ENCODE results near the gene MARVELD3.
"Not testable (repeated sequence)": the region's sequence is repeated elsewhere in the genome, so short reads cannot be mapped to it uniquely, and the experiment has no call there.

Gene MARVELD3

DNA sequence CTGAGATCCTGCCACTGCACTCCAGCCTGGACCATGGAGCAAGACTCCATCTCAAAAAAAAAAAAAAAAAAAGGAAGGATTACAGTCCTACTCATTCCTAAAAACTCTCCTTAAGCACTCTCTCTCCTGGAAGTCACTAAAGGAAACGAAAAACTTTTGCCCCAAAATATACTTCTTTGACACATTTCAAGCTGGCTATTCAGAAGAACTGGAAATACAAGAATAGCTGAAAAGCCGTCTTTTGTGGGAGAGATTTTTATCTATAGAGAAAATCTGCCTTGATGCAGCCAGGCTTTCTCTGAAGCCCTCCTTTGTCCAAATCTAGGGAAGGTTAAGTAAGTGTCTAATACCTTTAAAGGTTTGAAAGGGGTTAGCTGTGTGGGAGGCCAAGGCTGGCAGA lies 16.9 kb upstream of the MARVELD3 start:
- peaks cover 8% of the 10 kb centered on the region for H3K27me3 Mint-ChIP-seq
- no peak overlapping the region for H3K27ac Mint-ChIP-seq
- no peaks in the 10 kb centered on the region for H3K9me3 Mint-ChIP-seq (ENCODE audit: low read depth)
- H3K4me3 Mint-ChIP-seq, result no peak overlapping the region
- H3K36me3 Mint-ChIP-seq, result no peaks in the 10 kb centered on the region
- peaks cover 4% of the 10 kb centered on the region for H3K4me1 Mint-ChIP-seq (ENCODE audit: low read depth)

DNA sequence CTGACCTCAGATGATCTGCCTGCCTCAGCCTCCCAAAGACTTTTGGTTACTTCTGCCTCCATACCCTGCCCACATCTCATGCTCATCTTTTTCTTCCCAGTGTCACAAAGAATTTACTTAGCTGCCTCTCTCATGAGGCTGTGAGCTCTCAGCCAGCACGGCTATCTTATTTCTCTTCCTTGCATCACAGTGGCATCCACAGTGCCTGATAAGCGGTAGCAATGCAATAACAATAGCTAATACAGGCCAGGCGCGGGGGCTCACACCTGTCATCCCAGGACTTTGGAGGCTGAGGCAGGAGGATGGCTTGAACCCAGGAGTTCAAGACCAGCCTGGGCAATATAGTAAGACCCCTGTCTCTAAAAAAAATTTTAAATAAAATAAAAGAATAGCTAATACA lies 15.5 kb upstream of the MARVELD3 start:
- H3K4me1 Mint-ChIP-seq (ENCODE audit: low read depth), result peaks cover 4% of the 10 kb centered on the region
- H3K4me3 Mint-ChIP-seq, result no peak overlapping the region
- H3K27ac Mint-ChIP-seq, result no peak overlapping the region
- H3K9me3 Mint-ChIP-seq (ENCODE audit: low read depth), result no peaks in the 10 kb centered on the region
- H3K36me3 Mint-ChIP-seq, result no peaks in the 10 kb centered on the region
- H3K27me3 Mint-ChIP-seq, result peaks cover 14% of the 10 kb centered on the region

GRCh38 chr16:71610936-71611871 lies 14.8 kb upstream of the MARVELD3 start:
- Mint-ChIP-seq H3K27me3 (peaks cover 15% of the 10 kb centered on the region), H3K4me1 (ENCODE audit: low read depth) (peaks cover 4% of the 10 kb centered on the region), H3K27ac (no peak overlapping the region), H3K4me3 (no peak overlapping the region), H3K36me3 (no peaks in the 10 kb centered on the region), H3K9me3 (ENCODE audit: low read depth) (no peaks in the 10 kb centered on the region)

GRCh38 chr16:71614956-71615355 lies 11.0 kb upstream of the MARVELD3 start:
- H3K27me3 Mint-ChIP-seq, result peaks cover 19% of the 10 kb centered on the region
- not testable (repeated sequence) for H3K9me3 Mint-ChIP-seq (ENCODE audit: low read depth); H3K4me3 Mint-ChIP-seq; H3K36me3 Mint-ChIP-seq; H3K4me1 Mint-ChIP-seq (ENCODE audit: low read depth); H3K27ac Mint-ChIP-seq

GRCh38 chr16:71618429-71618828 lies 7.6 kb upstream of the MARVELD3 start:
- Mint-ChIP-seq H3K9me3 (ENCODE audit: low read depth) (no peaks in the 10 kb centered on the region), H3K36me3 (no peaks in the 10 kb centered on the region), H3K27ac (no peak overlapping the region), H3K4me3 (no peak overlapping the region), H3K4me1 (ENCODE audit: low read depth) (peaks cover 7% of the 10 kb centered on the region), H3K27me3 (peaks cover 15% of the 10 kb centered on the region)

DNA sequence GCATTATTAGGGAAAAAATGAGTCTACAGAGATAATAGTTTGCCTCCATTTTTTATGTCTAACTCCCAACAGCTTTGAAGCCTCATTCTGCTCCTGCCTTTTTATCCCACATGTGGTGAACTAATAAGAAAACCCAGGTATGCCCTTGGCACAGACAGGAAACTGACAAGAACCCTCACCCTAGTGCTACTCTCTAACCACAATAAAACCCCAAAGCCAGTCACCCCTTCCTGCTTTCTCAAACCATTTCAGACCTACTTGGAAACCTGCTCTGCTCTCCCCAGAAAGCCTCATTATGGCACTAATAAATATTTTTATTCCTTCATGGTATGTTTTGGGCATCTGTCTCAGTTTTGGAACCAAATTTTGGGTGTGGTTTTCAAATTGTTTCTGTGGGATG lies 3.9 kb upstream of the MARVELD3 start:
- H3K36me3 Mint-ChIP-seq, result no peaks in the 10 kb centered on the region
- peaks cover 8% of the 10 kb centered on the region for H3K27me3 Mint-ChIP-seq
- H3K27ac Mint-ChIP-seq, result no peak overlapping the region
- H3K9me3 Mint-ChIP-seq (ENCODE audit: low read depth), result no peaks in the 10 kb centered on the region
- H3K4me3 Mint-ChIP-seq, result no peak overlapping the region
- H3K4me1 Mint-ChIP-seq (ENCODE audit: low read depth), result peaks cover 7% of the 10 kb centered on the region

- H3K36me3 Mint-ChIP-seq, result no peaks in the 10 kb centered on the region
- H3K9me3 Mint-ChIP-seq (ENCODE audit: low read depth), result no peaks in the 10 kb centered on the region
- peaks cover 8% of the 10 kb centered on the region for H3K27me3 Mint-ChIP-seq
- H3K4me1 Mint-ChIP-seq (ENCODE audit: low read depth), result peaks cover 7% of the 10 kb centered on the region
- H3K27ac Mint-ChIP-seq, result no peak overlapping the region
- H3K4me3 Mint-ChIP-seq, result no peak overlapping the region
These were observed 2.4 kb upstream of the MARVELD3 start for GRCh38 chr16:71623597-71623996.

DNA sequence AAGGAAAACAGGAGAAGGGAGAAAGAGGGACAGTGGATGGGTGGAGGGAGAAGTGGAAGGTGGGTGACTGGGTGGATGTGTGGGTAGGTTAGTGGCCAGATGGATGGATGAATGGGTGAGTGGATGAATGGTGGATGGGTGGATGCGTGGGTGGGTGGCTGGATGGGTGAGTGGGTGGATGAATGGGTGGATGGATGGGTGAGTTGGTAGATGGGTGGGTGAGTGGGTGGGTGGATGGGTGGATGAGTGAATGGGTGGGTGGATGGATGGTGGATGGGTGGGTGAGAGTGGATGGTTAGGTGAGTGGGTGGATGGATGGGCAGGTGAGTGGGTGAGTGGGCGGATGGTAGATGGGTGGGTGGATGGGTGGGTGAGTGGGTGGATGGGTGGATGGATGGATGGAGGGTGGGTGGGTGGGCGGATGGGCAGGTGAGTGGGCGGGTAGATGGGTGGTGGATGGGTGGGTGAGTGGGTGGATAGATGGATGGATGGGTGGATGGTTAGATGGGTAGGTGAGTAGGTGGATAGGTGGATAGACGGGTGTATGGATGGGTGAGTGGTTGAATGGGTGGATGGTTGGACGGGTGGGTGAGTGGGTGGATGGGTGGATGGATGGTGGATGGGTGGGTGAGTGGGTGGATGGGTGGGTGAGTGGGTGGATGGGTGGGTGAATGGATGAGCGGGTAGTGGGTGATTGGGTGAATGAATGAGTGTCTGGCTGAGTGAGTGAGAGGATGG lies 702 bp upstream of the MARVELD3 start:
- Mint-ChIP-seq H3K36me3 (no peaks in the 10 kb centered on the region), H3K27ac (no peak overlapping the region), H3K4me3 (peak overlapping the region; percentile 23), H3K4me1 (ENCODE audit: low read depth) (peaks cover 7% of the 10 kb centered on the region), H3K27me3 (peaks cover 4% of the 10 kb centered on the region), H3K9me3 (ENCODE audit: low read depth) (no peaks in the 10 kb centered on the region)

DNA sequence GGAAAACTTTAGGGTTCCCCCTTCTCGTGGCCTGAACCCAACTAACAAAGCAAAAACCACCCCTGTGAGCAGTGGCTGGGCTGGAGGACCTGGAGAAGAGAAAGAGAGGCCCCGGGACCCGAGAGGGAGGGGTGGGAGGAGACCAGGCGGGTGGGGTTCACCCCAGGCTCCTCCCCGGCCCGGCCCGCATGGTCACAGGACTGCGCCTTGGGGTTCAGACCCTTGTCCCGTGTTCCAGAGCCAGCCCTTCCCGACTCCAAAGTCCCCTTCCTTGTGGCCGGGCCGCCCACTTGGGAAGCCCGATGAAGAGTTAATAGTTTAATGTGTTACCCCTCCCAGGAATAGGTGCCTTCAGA lies 852 bp downstream of the MARVELD3 start:
- H3K27me3 Mint-ChIP-seq, result peaks cover 4% of the 10 kb centered on the region
- no peak overlapping the region for H3K27ac Mint-ChIP-seq
- peak overlapping the region; percentile 49 for H3K4me3 Mint-ChIP-seq
- H3K36me3 Mint-ChIP-seq, result no peaks in the 10 kb centered on the region
- no peaks in the 10 kb centered on the region for H3K9me3 Mint-ChIP-seq (ENCODE audit: low read depth)
- H3K4me1 Mint-ChIP-seq (ENCODE audit: low read depth), result peaks cover 6% of the 10 kb centered on the region

- Mint-ChIP-seq H3K27me3 (peaks cover 1% of the 10 kb centered on the region), H3K4me1 (ENCODE audit: low read depth) (no peaks in the 10 kb centered on the region), H3K27ac (no peak overlapping the region), H3K9me3 (ENCODE audit: low read depth) (no peaks in the 10 kb centered on the region), H3K4me3 (no peak overlapping the region), H3K36me3 (no peaks in the 10 kb centered on the region)
These were observed 1.8 kb downstream of the MARVELD3 start for GRCh38 chr16:71627731-71628181.

- no peak overlapping the region for H3K27ac Mint-ChIP-seq
- no peak overlapping the region for H3K4me3 Mint-ChIP-seq
- H3K36me3 Mint-ChIP-seq, result no peaks in the 10 kb centered on the region
- H3K9me3 Mint-ChIP-seq (ENCODE audit: low read depth), result no peaks in the 10 kb centered on the region
- H3K27me3 Mint-ChIP-seq, result peaks cover 1% of the 10 kb centered on the region
- H3K4me1 Mint-ChIP-seq (ENCODE audit: low read depth), result no peaks in the 10 kb centered on the region
These were observed 2.8 kb downstream of the MARVELD3 start for GRCh38 chr16:71628810-71629209.

GRCh38 chr16:71629278-71630016 lies 3.5 kb downstream of the MARVELD3 start:
- H3K9me3 Mint-ChIP-seq (ENCODE audit: low read depth), result no peaks in the 10 kb centered on the region
- H3K36me3 Mint-ChIP-seq, result no peaks in the 10 kb centered on the region
- H3K27me3 Mint-ChIP-seq, result peaks cover 1% of the 10 kb centered on the region
- H3K27ac Mint-ChIP-seq, result no peak overlapping the region
- no peak overlapping the region for H3K4me3 Mint-ChIP-seq
- H3K4me1 Mint-ChIP-seq (ENCODE audit: low read depth), result no peaks in the 10 kb centered on the region

DNA sequence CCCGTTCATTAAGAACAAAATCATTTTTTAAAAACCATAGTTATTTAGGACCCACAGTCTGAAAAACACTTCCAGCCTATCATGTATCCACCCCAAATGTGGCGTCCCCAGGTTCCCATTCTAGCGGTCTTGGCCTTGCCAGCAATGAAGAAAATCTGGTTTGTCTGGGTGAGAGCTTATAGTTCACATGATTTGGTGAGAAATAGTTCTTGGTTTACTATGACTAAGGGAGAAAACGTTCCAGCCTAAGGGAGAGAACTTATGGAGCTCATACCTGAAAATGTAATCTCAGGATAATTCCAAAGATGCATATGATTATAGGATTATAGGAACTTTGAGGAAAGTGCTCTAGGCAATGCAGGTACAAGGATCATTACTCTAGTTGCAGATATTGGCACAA lies 4.8 kb downstream of the MARVELD3 start:
- Mint-ChIP-seq H3K36me3 (no peaks in the 10 kb centered on the region), H3K4me3 (no peak overlapping the region), H3K27ac (no peak overlapping the region), H3K27me3 (peaks cover 1% of the 10 kb centered on the region), H3K9me3 (ENCODE audit: low read depth) (no peaks in the 10 kb centered on the region), H3K4me1 (ENCODE audit: low read depth) (no peaks in the 10 kb centered on the region)

DNA sequence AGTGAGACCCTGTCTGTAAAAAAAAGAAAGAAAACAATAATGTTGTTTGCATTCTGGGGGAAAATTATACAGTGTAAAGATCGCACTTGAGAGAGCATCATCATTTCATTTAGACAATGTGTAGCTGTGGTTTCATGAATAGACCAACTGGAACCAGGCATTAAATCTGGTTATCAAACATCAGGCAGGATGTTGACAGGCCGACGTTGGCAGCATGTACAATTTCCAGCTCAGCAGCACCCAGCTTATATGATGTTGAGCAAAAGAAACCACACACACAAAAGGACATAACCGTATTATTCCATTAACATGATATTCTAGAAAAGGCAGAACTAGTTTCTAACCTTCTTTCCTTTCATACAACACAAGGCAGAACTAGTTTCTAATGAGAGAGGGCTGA lies 5.8 kb downstream of the MARVELD3 start:
- Mint-ChIP-seq H3K9me3 (ENCODE audit: low read depth) (no peaks in the 10 kb centered on the region), H3K4me3 (no peak overlapping the region), H3K36me3 (no peaks in the 10 kb centered on the region), H3K27ac (no peak overlapping the region), H3K27me3 (no peaks in the 10 kb centered on the region), H3K4me1 (ENCODE audit: low read depth) (no peaks in the 10 kb centered on the region)

DNA sequence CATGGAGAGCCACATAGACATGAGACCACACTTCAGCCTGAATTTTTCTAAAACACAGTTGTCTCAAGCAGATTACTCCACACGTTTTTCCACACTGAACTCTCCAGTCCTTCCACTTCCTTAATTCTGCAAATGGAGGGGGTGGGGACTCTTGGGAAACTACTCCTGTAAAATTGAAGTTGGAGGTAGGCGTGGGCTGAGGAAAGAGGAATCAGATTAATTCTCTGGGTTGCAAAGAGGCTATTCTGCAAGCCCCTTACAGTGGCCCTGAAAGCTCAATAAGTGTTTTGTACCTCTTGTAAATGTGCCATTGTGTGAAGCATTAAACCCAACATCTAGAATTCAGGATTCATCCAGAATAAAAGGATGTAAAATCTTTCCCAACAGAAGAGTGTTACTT lies 9.6 kb downstream of the MARVELD3 start:
- no peaks in the 10 kb centered on the region for H3K27me3 Mint-ChIP-seq
- H3K27ac Mint-ChIP-seq, result no peak overlapping the region
- H3K36me3 Mint-ChIP-seq, result no peaks in the 10 kb centered on the region
- no peaks in the 10 kb centered on the region for H3K9me3 Mint-ChIP-seq (ENCODE audit: low read depth)
- H3K4me1 Mint-ChIP-seq (ENCODE audit: low read depth), result no peaks in the 10 kb centered on the region
- no peak overlapping the region for H3K4me3 Mint-ChIP-seq
